Panc1 (cell line): ENCODE results near the gene TMEM92.

Source experiments
- POLR2AphosphoS5 ChIP-seq: IDR thresholded peaks from 2 replicates; pipeline ENCODE4 v1.6.1; 2012; ENCODE audit warnings: mild to moderate bottlenecking, low read depth, low read length, moderate library complexity
- TF ChIP-seq, protein P1 (sequence below): fragments of 450-650 bp; IDR thresholded peaks from 2 replicates; pipeline ENCODE4 v1.5.1; 2017; ENCODE audit warnings: mild to moderate bottlenecking

DNA sequence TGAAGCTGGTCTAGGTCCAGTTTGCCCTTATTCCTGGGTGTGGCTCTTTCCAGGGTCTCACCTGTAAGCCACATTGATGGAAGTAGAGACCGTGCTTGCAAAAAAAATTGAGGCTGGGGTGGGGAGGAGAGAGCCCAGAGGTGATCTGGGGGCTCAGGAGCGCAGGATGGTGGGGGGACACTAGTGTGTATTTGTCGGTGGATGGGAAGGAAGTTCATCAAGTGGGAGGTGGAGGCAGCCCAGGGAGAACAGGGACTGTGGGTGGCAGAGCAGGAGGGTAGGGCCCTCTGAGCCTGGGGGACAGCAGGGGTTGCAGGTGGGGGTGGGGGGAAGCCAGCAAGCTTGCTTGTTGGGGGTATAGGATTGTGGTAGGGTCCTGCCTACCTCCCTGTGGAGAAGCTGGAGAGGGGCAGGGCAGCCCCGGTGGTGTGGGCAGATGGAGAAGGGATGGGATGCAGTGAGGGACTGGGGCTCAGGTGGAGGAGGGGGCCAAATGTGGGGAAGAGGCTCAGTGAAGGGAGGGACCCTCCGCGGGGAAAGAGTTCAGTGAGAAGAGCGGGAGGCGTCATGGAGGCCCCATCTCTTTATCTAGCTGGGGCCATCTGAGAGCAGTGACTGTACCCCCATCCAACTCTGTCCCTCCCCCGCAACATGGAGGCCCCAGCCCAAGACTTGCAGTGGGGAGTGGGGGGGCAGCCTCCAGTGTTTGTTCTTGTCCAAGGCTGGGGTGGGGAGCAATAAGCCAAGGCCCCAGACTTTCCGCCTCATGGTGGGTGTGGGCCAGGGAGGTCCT is 17.2 kb upstream of the TMEM92 start:
- TF ChIP-seq, protein P1, sequence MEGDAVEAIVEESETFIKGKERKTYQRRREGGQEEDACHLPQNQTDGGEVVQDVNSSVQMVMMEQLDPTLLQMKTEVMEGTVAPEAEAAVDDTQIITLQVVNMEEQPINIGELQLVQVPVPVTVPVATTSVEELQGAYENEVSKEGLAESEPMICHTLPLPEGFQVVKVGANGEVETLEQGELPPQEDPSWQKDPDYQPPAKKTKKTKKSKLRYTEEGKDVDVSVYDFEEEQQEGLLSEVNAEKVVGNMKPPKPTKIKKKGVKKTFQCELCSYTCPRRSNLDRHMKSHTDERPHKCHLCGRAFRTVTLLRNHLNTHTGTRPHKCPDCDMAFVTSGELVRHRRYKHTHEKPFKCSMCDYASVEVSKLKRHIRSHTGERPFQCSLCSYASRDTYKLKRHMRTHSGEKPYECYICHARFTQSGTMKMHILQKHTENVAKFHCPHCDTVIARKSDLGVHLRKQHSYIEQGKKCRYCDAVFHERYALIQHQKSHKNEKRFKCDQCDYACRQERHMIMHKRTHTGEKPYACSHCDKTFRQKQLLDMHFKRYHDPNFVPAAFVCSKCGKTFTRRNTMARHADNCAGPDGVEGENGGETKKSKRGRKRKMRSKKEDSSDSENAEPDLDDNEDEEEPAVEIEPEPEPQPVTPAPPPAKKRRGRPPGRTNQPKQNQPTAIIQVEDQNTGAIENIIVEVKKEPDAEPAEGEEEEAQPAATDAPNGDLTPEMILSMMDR = no peak
- TF ChIP-seq POLR2AphosphoS5 = no peak
